Measurements from ENCODE around the gene LDB1.
A peak's percentile ranks its signal among the peaks of the same experiment; 100 is the strongest.

The LDB1 gene

DNA sequence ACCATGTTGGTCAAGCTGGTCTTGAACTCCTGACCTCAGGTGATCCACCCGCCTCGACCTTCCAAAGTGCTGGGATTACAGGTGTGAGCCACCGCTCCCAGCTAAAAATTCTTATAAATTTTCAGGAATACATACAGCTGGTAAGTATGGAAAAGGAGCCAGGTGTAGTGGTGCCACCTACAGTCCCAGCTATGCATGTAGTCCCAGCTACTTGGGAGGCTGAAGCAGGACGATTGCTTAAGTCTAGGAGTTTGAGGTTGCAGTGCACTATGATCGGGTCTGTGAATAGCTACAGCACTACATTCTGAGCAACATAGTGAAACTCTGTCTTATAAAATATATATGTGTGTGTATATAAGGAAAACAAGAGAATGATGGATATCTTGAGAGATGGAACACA, 19.0 kb downstream of the LDB1 start:
- H3K4me3 ChIP-seq (ENCODE audit: low read depth, low read length) = no peak overlapping the region
- TF ChIP-seq, protein P1, sequence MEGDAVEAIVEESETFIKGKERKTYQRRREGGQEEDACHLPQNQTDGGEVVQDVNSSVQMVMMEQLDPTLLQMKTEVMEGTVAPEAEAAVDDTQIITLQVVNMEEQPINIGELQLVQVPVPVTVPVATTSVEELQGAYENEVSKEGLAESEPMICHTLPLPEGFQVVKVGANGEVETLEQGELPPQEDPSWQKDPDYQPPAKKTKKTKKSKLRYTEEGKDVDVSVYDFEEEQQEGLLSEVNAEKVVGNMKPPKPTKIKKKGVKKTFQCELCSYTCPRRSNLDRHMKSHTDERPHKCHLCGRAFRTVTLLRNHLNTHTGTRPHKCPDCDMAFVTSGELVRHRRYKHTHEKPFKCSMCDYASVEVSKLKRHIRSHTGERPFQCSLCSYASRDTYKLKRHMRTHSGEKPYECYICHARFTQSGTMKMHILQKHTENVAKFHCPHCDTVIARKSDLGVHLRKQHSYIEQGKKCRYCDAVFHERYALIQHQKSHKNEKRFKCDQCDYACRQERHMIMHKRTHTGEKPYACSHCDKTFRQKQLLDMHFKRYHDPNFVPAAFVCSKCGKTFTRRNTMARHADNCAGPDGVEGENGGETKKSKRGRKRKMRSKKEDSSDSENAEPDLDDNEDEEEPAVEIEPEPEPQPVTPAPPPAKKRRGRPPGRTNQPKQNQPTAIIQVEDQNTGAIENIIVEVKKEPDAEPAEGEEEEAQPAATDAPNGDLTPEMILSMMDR (IDR thresholded peaks at IDR 0.05; ENCODE audit: low read depth, low read length, missing control alignments) = peak; percentile 16
- no peak for DNase-seq (ENCODE audit: low read depth)
- in situ Hi-C loops (cut with HindIII; ENCODE audit: low sequenced_read_pairs) = no loop called here

DNA sequence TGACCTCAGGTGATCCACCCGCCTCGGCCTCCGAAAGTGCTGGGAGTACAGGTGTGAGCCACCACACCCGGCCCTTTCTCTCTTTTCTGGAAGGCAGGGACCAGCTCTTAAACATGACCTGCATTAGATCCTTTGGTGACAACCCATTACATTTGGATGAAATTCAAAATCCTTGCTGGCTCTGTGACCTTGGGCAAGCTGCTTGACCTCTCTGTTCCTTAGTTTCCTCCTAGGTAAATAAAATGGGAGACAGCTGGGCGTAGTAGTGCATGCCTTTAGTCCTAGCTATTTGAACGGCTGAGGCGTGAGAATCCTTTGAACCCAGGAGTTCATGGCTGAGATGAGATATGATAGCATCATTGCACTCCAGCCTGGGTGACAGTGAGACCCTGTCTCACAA, 23.7 kb downstream of the LDB1 start:
- in situ Hi-C loops (cut with HindIII; ENCODE audit: low sequenced_read_pairs) = no loop called here
- no peak for DNase-seq (ENCODE audit: low read depth)
- TF ChIP-seq, protein P1 (IDR thresholded peaks at IDR 0.05; ENCODE audit: low read depth, low read length, missing control alignments) = no peak
- H3K4me3 ChIP-seq (ENCODE audit: low read depth, low read length) = no peak overlapping the region

GRCh38 chr10:102090772-102091171, 29.4 kb downstream of the LDB1 start:
- no peak overlapping the region for H3K4me3 ChIP-seq (ENCODE audit: low read depth, low read length)
- no peak for DNase-seq (ENCODE audit: low read depth)
- in situ Hi-C loops (cut with HindIII; ENCODE audit: low sequenced_read_pairs) = no loop called here
- TF ChIP-seq, protein P1 (IDR thresholded peaks at IDR 0.05; ENCODE audit: low read depth, low read length, missing control alignments) = no peak

DNA sequence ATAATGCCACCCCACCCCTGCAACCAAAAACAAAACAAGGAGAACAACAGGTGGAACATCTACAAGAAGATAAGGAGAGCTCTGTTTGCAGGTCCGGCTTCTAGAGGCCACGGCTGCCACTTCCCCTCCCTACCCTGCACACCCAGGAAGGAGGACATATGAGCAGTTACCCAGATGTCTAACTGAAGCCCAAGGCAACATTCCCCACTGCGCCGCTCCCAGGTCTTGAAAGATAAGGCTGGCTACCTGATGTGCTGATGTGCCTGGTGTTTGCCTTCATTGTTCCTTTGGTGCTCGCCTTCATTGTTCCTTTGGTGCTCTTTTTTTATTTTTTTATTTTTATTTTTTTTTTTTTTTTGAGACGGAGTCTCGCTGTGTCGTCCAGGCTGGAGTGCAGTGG, 34.0 kb downstream of the LDB1 start:
- no peak overlapping the region for H3K4me3 ChIP-seq (ENCODE audit: low read depth, low read length)
- TF ChIP-seq, protein P1 (IDR thresholded peaks at IDR 0.05; ENCODE audit: low read depth, low read length, missing control alignments) = no peak
- DNase-seq (ENCODE audit: low read depth) = no peak
- in situ Hi-C loops (cut with HindIII; ENCODE audit: low sequenced_read_pairs) = no loop called here

DNA sequence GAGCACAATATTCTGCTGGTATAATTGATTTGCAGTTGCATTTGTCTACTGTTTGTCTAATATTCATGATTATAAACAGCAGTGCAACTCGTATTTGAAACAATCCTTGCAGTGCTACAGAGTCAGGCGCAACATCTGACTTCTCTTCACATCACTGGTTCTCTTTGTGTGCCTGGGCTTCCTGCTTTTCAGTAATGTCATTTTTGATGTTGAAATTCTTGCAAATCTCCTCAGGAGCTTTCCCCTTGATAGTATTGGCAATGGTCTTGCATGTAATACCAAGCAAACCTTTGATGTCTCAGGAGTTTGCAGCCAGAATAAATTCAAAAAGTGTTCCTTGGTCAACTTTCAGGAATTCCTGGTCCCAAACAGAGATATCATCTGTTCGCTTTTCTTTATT, 34.8 kb downstream of the LDB1 start:
- in situ Hi-C loops (cut with HindIII; ENCODE audit: low sequenced_read_pairs) = no loop called here
- TF ChIP-seq, protein P1 (IDR thresholded peaks at IDR 0.05; ENCODE audit: low read depth, low read length, missing control alignments) = no peak
- DNase-seq (ENCODE audit: low read depth) = no peak
- H3K4me3 ChIP-seq (ENCODE audit: low read depth, low read length) = no peak overlapping the region

- in situ Hi-C loops (cut with HindIII; ENCODE audit: low sequenced_read_pairs) = no loop called here
- H3K4me3 ChIP-seq (ENCODE audit: low read depth, low read length) = no peak overlapping the region
- TF ChIP-seq, protein P1 (IDR thresholded peaks at IDR 0.05; ENCODE audit: low read depth, low read length, missing control alignments) = no peak
- DNase-seq (ENCODE audit: low read depth) = no peak
Measured at GRCh38 chr10:102083541-102083940, 36.6 kb downstream of the LDB1 start.
